Neural cell (in vitro differentiated cells): ENCODE measurements around the gene DNAI4. TPM values are rescaled to one million over a fixed set of nuclear protein-coding genes. Genes with fewer than 3 reads are reported as not detected.

Experiments used
- H2AFZ ChIP-seq: fragments of 200-600, 300-800 bp; sonication (generic), shearing (Covaris generic); 2 replicates; pipeline ENCODE4 v1.6.0; 2014; ENCODE audit warnings: low read depth, mild to moderate bottlenecking, antibody characterized with exemption, low read length, moderate library complexity
- H3F3A ChIP-seq: fragments of 200-600 bp; shearing (Covaris generic); 2 replicates; pipeline ENCODE4 v1.6.1; 2016; ENCODE audit warnings: mild to moderate bottlenecking, moderate library complexity, mixed read lengths, antibody characterized with exemption, low read length; ENCODE audit not compliant: insufficient read depth, poor library complexity, severe bottlenecking
- H3K27ac ChIP-seq: fragments of 200-600, 300-800 bp; sonication (generic), shearing (Covaris generic); 2 replicates; pipeline ENCODE4 v1.5.1; 2014; ENCODE audit warnings: mild to moderate bottlenecking, low read length, moderate library complexity
- H3K27me3 ChIP-seq: fragments of 300-800, 200-600 bp; sonication (generic), shearing (Covaris generic); 2 replicates; pipeline ENCODE4 v1.6.0; 2014; ENCODE audit warnings: mild to moderate bottlenecking, low read depth, low read length, moderate library complexity; ENCODE audit not compliant: insufficient read depth
- H3K36me3 ChIP-seq: fragments of 300-800, 200-600 bp; sonication (generic), shearing (Covaris generic); 2 replicates; pipeline ENCODE4 v1.5.1; 2014; ENCODE audit warnings: mild to moderate bottlenecking, antibody characterized with exemption, low read length, moderate library complexity; ENCODE audit not compliant: insufficient read depth
- H3K4me2 ChIP-seq: fragments of 300-800, 200-600 bp; sonication (generic), shearing (Covaris generic); 2 replicates; pipeline ENCODE4 v1.6.0; 2014; ENCODE audit warnings: mild to moderate bottlenecking, low read length
- H3K4me3 ChIP-seq: fragments of 300-800, 200-600 bp; sonication (generic), shearing (Covaris generic); 2 replicates; pipeline ENCODE4 v1.5.1; 2014; ENCODE audit warnings: mild to moderate bottlenecking, low read length, moderate library complexity
- H3K79me2 ChIP-seq: fragments of 200-600 bp; shearing (Covaris generic); replicated peaks from 2 replicates; pipeline ENCODE4 v1.6.0; 2014; ENCODE audit warnings: mild to moderate bottlenecking, low read length, moderate library complexity; ENCODE audit not compliant: insufficient read depth
- H3K9ac ChIP-seq: fragments of 300-800, 200-600 bp; sonication (generic), shearing (Covaris generic); 2 replicates; pipeline ENCODE4 v1.6.1; 2016; ENCODE audit warnings: mild to moderate bottlenecking, low read length, mixed read lengths
- H3K9me2 ChIP-seq: fragments of 200-600 bp; shearing (Covaris generic); 2 replicates; pipeline ENCODE4 v1.6.1; 2016; ENCODE audit warnings: mild to moderate bottlenecking, low read length, mixed read lengths; ENCODE audit not compliant: insufficient read depth
- H3K9me3 ChIP-seq: fragments of 200-600, 300-800 bp; sonication (generic), shearing (Covaris generic); 2 replicates; pipeline ENCODE4 v1.6.1; 2016; ENCODE audit warnings: mild to moderate bottlenecking, mixed run types, low read length, moderate library complexity, mixed read lengths
- H4K20me1 ChIP-seq: fragments of 200-600 bp; shearing (Covaris generic); 2 replicates; pipeline ENCODE4 v1.6.1; 2016; ENCODE audit warnings: mild to moderate bottlenecking, mixed run types; ENCODE audit not compliant: insufficient read depth
- EP300 ChIP-seq: fragments of 450-650 bp; conservative IDR thresholded peaks from 2 replicates; pipeline ENCODE4 v1.6.1; 2014; ENCODE audit warnings: antibody characterized with exemption, mild to moderate bottlenecking, moderate library complexity; ENCODE audit not compliant: poor library complexity, severe bottlenecking
- EZH2 ChIP-seq: fragments of 200-600, 300-800 bp; shearing (Covaris generic), sonication (generic); IDR thresholded peaks from 2 replicates; pipeline ENCODE4 v1.6.1; 2014; ENCODE audit warnings: antibody characterized with exemption, low read length, borderline replicate concordance, mild to moderate bottlenecking; ENCODE audit not compliant: insufficient read depth, poor library complexity, severe bottlenecking
- MXI1 ChIP-seq: fragments of 450-650 bp; conservative IDR thresholded peaks from 2 replicates; pipeline ENCODE4 v1.6.1; 2014; ENCODE audit warnings: antibody characterized with exemption, mild to moderate bottlenecking; ENCODE audit not compliant: poor library complexity, severe bottlenecking
- POLR2AphosphoS5 ChIP-seq: IDR thresholded peaks from 2 replicates; pipeline ENCODE4 v1.6.1; 2012
- RAD21 ChIP-seq: fragments of 450-650 bp; conservative IDR thresholded peaks from 2 replicates; pipeline ENCODE4 v1.6.1; 2014; ENCODE audit warnings: antibody characterized with exemption, mild to moderate bottlenecking, moderate library complexity
- REST ChIP-seq: IDR thresholded peaks from 2 replicates; pipeline ENCODE4 v1.6.1; 2012; ENCODE audit warnings: borderline replicate concordance
- SMC3 ChIP-seq: fragments of 450-650 bp; conservative IDR thresholded peaks from 2 replicates; pipeline ENCODE4 v1.6.1; 2014; ENCODE audit warnings: antibody characterized with exemption, mild to moderate bottlenecking, moderate library complexity; ENCODE audit not compliant: poor library complexity
- TAF1 ChIP-seq: IDR thresholded peaks from 2 replicates; pipeline ENCODE4 v1.6.1; 2012; ENCODE audit warnings: low read depth
- polyA plus RNA-seq: library from polyadenylated mRNA; depleted of rRNA; stranded (reverse); fragments of >200 nt; gene quantifications from 2 replicates; pipeline ENCODE4 v1.2.3, GENCODE V29; 2014
- TF ChIP-seq, protein P1 (sequence below): fragments of 450-650 bp; IDR thresholded peaks from 2 replicates; pipeline ENCODE4 v1.5.1; 2014; ENCODE audit warnings: antibody characterized with exemption, mild to moderate bottlenecking, moderate library complexity; ENCODE audit not compliant: poor library complexity, severe bottlenecking

Gene DNAI4
- polyA plus RNA-seq, 1 donor from 2014 or later: 4.5 TPM

DNA sequence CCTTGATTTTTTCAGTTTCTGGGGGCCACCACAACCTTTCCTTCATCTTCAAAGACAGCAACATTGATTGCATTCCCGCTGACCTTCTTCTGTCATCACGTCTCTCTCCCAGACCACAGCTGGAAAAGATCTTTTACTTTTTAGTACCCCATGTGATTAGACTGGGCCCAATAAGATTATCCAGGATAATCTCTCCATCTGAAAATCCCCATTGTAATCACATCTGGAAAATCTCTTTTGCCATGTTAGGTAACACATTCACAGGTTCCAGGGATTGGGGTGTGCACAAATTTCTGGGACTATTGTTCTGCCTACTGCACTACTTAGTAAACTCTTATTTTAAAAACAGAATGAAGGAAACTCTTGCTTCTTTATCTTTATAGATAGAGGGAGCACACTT, 76.5 kb downstream of the DNAI4 start:
- Histone ChIP-seq H3K27me3 (no peaks in the 10 kb centered on the region), H3K9me3 (no peaks in the 10 kb centered on the region), H3F3A (no peaks in the 10 kb centered on the region), H3K27ac (no peak overlapping the region), H2AFZ (no peak overlapping the region), H3K4me2 (no peak overlapping the region), H3K36me3 (no peaks in the 10 kb centered on the region), H3K79me2 (no peaks in the 10 kb centered on the region), H3K4me3 (no peak overlapping the region), H4K20me1 (no peaks in the 10 kb centered on the region), H3K9me2 (no peaks in the 10 kb centered on the region), H3K9ac (no peak overlapping the region)
- no peak for TF ChIP-seq MXI1
- TF ChIP-seq, protein P1, sequence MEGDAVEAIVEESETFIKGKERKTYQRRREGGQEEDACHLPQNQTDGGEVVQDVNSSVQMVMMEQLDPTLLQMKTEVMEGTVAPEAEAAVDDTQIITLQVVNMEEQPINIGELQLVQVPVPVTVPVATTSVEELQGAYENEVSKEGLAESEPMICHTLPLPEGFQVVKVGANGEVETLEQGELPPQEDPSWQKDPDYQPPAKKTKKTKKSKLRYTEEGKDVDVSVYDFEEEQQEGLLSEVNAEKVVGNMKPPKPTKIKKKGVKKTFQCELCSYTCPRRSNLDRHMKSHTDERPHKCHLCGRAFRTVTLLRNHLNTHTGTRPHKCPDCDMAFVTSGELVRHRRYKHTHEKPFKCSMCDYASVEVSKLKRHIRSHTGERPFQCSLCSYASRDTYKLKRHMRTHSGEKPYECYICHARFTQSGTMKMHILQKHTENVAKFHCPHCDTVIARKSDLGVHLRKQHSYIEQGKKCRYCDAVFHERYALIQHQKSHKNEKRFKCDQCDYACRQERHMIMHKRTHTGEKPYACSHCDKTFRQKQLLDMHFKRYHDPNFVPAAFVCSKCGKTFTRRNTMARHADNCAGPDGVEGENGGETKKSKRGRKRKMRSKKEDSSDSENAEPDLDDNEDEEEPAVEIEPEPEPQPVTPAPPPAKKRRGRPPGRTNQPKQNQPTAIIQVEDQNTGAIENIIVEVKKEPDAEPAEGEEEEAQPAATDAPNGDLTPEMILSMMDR: no peak
- no peak for TF ChIP-seq RAD21
- no peak for TF ChIP-seq EZH2
- TF ChIP-seq TAF1: no peak
- TF ChIP-seq EP300: no peak
- TF ChIP-seq POLR2AphosphoS5: no peak
- TF ChIP-seq SMC3: no peak

DNA sequence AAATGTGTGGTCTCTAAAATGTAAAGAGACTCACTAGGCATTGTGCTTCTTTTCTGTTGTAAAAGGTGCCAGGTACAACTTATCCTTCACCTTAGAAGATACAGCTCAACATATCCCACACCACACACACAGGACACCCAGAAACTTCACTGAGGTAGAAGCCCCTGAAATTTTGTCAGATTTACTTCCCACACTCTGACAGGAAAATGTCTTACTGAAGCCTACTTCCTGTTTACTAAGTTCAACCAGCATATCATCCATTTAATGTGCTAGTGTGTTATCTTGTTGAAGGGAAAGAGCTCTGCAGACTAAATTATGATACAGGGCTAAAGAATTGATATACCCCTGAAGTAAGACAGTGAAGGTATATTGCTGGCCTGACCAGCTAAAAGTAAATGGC, 83.7 kb downstream of the DNAI4 start:
- no peaks in the 10 kb centered on the region for H3F3A ChIP-seq
- H3K27ac ChIP-seq: no peak overlapping the region
- TF ChIP-seq REST: no peak
- TF ChIP-seq RAD21: no peak
- no peaks in the 10 kb centered on the region for H3K9me3 ChIP-seq
- no peak overlapping the region for H3K4me2 ChIP-seq
- no peaks in the 10 kb centered on the region for H3K36me3 ChIP-seq
- no peak overlapping the region for H3K4me3 ChIP-seq
- H3K27me3 ChIP-seq: no peaks in the 10 kb centered on the region
- H4K20me1 ChIP-seq: no peaks in the 10 kb centered on the region
- no peak overlapping the region for H3K9ac ChIP-seq
- no peaks in the 10 kb centered on the region for H3K9me2 ChIP-seq
- H3K79me2 ChIP-seq: no peaks in the 10 kb centered on the region
- H2AFZ ChIP-seq: no peak overlapping the region

GRCh38 chr1:66834926-66835325, 89.7 kb downstream of the DNAI4 start:
- Histone ChIP-seq H3K27ac (no peak overlapping the region), H3K4me3 (no peak overlapping the region), H3K27me3 (no peaks in the 10 kb centered on the region), H2AFZ (no peak overlapping the region), H3F3A (no peaks in the 10 kb centered on the region), H3K4me2 (no peak overlapping the region), H3K9me2 (no peaks in the 10 kb centered on the region), H3K9ac (no peak overlapping the region), H3K79me2 (no peaks in the 10 kb centered on the region), H3K9me3 (no peaks in the 10 kb centered on the region), H4K20me1 (no peaks in the 10 kb centered on the region), H3K36me3 (no peaks in the 10 kb centered on the region)
- TF ChIP-seq REST (no peak), EP300 (no peak), MXI1 (no peak), POLR2AphosphoS5 (no peak), SMC3 (no peak), TAF1 (no peak), EZH2 (no peak), RAD21 (no peak)
- TF ChIP-seq, protein P1: no peak
